Activated effector memory CD4-positive, alpha-beta T cell treated with Interleukin-2 at 50 U/mL for 16 hours (primary cell): ENCODE results near the gene B4GALT5.
"Not testable (repeated sequence)": the region's sequence is repeated elsewhere in the genome, so short reads cannot be mapped to it uniquely, and the experiment has no call there.

Experiments
- DNase-seq: peaks from one replicate; pipeline ENCODE4 v3.0.0-alpha.2; 2020

B4GALT5 gene

DNA sequence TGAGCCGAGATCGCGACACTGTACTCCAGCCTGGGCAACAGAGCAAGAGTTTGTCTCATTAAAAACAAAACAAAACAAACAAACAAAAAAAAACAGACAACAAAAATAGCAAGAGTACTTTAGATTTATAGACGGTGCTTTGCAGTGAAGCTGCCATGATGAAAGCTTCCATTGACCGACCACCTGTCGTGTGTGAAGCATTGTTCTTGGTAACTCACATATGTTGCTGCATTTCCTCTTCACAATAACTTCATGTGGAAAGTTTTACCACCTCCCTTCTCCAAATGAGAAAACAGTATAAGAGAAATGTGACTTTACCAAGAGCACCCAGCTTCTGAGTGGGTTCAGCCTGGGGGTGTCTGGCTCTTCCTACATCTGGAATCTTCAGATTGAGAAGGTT lies 89.4 kb downstream of the B4GALT5 start:
- DNase-seq: no peak

DNA sequence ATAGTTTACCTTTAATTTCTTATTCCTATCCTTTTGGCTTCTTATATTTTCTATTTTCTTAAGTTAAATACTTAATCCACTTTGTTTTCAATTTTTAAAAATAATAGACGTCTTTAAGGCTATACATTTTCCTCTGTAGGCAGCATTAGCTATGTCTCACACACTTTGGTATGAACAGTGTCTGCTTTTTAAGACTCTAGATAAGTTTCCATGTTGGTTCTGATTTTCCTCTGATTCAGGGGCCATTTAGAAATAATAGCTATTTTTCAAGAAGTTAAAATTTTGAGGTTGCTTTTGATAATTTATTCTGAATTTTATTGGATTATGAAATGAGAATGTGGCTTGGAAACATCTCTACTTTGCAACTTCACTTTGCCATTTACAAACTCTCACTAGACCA lies 91.4 kb downstream of the B4GALT5 start:
- DNase-seq: no peak

- DNase-seq: no peak
Measured at GRCh38 chr20:49620364-49621240, 93.1 kb downstream of the B4GALT5 start.

DNA sequence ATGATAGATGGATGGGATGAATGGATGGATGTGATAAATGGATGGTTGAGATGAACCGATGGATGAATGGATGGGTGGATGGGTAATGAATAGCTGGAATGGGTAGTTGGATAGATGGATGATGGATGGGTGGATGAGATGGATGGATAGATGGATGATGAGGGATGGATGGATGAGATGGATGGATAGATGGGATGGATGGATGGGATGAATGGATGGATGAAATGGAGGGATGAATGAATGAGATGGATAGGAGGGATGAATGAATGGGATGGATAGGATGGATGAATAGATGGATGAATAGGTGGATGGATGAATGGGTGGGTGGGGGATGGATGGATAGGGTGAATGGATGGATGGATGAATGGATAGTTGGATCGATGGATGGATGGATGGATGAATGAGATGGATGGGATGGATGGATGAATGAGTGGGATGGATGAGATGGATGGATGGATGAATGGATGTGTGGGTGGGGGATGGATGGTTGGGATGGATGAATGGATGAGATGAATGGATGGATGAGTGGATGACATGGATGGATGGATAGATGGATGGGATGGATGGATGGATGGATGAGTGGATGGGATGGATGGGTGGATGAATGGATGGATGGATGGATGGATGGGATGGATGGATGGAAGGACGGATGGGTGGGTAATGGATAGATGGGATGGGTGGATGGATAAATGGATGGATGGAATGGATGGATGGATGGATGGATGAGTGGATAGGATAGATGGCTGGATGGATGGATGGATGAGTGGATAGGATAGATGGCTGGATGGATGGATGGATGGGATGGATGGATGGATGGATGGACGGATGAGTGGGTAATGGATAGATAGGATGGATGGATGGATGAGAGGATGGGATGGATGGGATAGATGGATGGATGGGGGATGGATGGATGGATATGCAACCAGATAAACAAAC lies 94.3 kb downstream of the B4GALT5 start:
- no peak for DNase-seq

- no peak for DNase-seq
Measured at GRCh38 chr20:49618289-49618688, 95.4 kb downstream of the B4GALT5 start.

GRCh38 chr20:49617394-49617793 lies 96.3 kb downstream of the B4GALT5 start:
- not testable (repeated sequence) for DNase-seq

DNA sequence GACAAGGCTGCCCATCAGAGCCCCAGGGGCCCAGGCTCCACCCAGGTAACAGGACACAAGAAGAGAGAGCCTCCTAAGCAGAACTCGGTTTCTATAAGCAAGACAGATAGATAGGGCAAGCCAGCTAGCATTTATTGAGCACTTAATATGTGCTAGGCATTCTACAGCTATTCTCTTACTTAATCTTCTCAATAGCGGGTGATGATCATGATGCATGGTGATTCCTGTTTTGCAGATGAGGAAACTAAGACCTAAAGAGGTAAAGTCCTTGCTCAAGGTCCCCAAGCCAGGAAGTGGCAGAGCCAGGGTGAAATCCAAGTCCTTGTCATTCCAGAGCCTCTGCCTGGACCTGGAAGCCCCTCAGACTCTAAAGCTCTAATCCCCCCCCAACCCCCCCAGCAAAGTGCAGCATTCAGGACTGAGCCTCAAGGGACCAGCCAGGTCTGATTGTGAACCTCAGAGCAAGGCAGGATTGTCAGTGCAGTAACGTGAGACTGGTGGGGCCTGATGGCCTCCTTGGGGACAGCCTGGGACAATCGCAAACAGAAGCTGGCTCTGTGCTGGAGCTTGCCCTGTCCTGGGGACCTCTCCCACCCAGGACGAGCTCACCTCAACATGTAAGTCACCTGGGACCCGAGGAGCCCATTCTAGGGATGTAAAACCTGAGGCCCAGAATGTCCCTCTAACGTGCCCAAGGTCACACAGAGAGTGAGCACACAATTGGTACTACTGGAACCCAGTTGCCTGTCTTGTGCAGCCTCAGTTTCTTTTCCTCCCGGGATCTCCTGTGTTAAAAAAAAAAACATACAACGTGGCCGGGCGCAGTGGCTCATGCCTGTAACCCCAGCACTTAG lies 97.3 kb downstream of the B4GALT5 start:
- no peak for DNase-seq

DNA sequence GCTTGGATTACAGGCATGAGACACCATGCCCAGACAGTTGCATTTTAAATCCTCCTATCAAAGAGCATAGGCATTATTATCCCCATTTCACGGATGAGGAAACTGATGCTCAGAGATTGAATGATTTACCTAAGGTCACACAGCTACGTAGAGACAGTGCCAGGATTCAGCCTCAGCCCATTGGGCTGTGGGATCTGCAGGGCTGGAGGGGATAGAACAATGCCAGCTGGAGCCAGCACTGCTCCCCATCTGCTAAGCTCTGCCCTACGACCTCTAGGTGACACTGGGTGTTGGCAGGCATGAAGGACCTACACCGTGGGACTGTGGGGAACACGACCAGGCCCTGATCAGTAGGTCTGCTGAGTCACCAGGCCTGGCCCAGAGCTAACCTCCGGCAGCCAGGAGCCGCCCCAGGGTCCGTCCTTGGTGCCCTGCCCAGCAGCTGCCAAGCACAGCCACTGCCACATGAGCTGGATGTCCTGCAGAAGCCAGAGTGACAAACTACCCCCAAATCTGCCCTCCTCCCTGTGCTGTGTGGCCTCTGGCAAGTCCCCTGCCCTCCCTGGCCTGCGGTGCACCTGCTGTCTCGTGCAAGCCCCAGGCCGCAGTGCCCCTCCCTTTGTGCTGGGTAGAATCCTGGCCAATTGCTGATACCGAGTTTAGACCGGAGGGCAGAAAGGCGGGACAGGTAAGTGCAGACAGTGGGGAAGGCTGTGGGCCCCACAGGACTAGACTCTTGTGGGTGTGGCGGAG lies 98.1 kb downstream of the B4GALT5 start:
- DNase-seq: no peak

DNA sequence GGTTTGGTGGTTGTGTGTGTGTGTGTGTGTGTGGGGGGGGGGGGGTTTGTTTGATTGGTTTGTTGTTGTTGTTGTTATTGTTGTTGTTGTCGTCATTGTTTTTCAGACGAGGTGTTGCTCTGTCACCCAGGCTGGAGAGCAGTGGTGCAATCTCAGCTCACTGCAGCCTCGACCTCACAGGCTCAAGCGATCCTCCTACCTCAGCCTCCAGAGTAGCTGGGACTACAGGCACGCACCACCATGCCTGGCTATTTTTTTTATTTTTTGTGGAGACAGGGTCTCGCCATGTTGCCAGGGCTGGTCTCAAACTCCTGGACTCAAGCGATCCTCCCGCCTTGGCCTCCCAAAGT lies 98.7 kb downstream of the B4GALT5 start:
- not testable (repeated sequence) for DNase-seq

- no peak for DNase-seq
Measured at GRCh38 chr20:49614338-49615050, 99.2 kb downstream of the B4GALT5 start.

GRCh38 chr20:49612127-49612738 lies 101.4 kb downstream of the B4GALT5 start:
- DNase-seq: no peak

- not testable (repeated sequence) for DNase-seq
Measured at GRCh38 chr20:49611539-49612126, 102.0 kb downstream of the B4GALT5 start.

DNA sequence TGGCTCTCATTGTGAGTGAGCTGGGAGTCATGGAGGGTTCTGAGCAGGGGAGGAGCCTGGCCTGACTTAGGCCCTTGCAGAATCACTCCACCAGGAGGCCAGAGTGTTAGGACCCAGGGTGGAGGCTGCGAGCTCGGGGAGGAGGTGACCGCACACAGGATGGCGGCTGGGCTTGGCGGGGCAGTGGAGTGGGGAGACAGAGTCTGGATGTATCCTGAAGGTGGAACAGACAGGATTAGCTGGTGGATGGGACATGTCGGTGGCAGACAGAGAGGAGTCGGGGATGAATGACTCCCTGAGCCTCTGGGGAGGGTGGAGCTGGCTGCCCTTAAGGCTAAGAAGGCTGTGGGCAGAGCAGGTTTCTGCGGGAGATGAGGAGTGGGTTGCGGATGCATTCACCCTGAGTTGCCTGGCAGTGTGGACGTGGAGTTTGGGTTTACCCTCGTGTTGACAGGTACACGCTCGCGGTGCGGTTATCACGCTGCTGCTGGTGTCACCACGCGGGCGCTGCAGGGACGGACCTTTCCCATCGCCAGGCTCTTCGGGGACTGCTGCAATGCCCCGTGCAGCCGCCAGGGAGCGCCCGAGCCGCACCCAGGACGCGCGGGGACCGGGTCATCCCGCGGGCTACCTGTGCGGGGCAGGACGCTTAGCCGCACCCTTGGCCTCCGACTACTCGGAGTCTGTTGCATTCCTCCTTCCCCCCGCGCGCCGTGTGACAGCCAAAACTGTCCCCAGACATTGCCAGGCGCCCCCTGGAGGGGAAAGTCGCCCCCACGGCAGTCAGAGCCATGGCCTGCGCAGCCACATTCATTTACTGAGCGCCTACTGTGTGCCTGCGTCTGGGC lies 102.8 kb downstream of the B4GALT5 start:
- peak; percentile 64 for DNase-seq

- peak; percentile 62 for DNase-seq
Measured at GRCh38 chr20:49608752-49609670, 104.7 kb downstream of the B4GALT5 start.

- no peak for DNase-seq
Measured at GRCh38 chr20:49607568-49607967, 106.1 kb downstream of the B4GALT5 start.

GRCh38 chr20:49603209-49603627 lies 110.5 kb downstream of the B4GALT5 start:
- DNase-seq: no peak

GRCh38 chr20:49602345-49603208 lies 111.1 kb downstream of the B4GALT5 start:
- DNase-seq: no peak
